RWPE1 (cell line): ENCODE measurements around the gene KCNC3.

Source experiments
- CTCF ChIA-PET: fragments of 350-600 bp; sonication (Branson Sonifier 250); formaldehyde crosslinking; extraction: SDS; loops from one replicate; lab custom pipeline; 2021; lab: Yijun Ruan, JAX
- POLR2A ChIA-PET: fragments of 400-600 bp; formaldehyde crosslinking; extraction: SDS; loops from one replicate; lab custom pipeline; 2020; ENCODE audit warnings: antibody characterized with exemption; ENCODE audit not compliant: low non-redundant PET; lab: Yijun Ruan, JAX
- DNase-seq: peaks from one replicate; pipeline ENCODE4 v3.0.0; 2012; ENCODE audit warnings: low spot score
- H3K27ac ChIP-seq: fragments of 450-650 bp; 2 replicates; pipeline ENCODE4 v1.5.1; 2017
- CTCF ChIP-seq: fragments of 450-650 bp; conservative IDR thresholded peaks from 2 replicates; pipeline ENCODE4 v1.5.1; 2017; ENCODE audit warnings: low read depth, mild to moderate bottlenecking

The KCNC3 gene

DNA sequence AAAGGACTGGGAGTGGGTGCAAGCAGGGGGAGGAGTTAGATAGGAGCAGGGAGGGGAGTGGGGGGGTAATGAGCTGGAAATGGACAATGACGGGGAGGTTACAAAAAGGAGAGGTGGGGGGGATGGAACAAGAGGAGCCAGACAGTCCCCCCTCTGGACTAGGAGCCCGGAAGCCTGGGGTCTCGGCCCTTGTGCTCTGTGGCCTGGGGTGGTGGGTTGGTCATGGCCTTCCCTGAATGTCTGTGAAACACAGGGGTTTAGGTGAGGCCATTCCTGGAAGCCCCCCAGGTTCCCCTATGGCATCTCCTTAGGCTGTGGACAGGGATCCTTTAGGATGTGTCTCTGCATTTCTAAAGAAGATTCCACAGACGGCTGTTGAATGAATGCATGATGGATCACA, 12.1 kb downstream of the KCNC3 start:
- no peak for DNase-seq
- no peak overlapping the region for H3K27ac ChIP-seq
- POLR2A ChIA-PET = no interaction called here
- CTCF ChIA-PET = no interaction called here
- no peak for TF ChIP-seq CTCF

DNA sequence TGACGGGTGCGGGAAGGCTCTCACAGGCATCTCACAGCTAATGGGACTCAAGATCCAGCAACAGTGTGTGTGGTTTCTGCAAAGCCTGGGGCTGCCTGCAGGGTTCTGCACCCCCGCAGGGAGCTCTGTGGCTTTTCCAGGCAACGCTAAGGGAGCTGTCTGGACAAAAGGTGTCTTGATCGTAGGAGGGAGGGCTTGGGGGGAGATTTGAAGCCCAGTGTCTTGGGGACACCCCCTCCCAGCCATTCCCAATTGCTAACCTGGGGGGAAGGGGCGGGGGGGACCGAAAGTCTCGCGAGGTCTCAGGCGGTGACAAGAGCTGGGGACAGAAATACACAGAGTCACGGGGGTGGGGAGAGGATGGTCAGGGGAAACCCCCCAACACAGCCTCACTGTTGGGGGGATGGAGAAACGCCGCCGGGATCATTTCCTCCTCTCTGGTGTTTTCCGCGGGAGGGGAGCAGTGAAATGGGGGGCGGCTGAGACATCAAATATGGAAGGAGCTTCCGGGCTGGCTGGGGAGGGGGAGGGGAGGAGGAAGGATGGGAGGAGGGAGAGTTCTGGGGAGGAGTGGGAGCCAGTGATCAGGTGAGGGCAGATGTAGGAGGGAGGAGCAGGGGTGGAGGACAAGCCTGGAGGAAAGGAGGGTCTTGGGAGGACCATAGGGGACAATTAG, 13.3 kb downstream of the KCNC3 start:
- CTCF ChIA-PET = interaction anchor here (0.8 kb wide), 1 partner anchor 12 kb away, joined by 3 read pairs; no protein-coding TSS in a partner anchor
- no peak for DNase-seq
- H3K27ac ChIP-seq = no peak overlapping the region
- POLR2A ChIA-PET = interaction anchor here (0.6 kb wide), 1 partner anchor 8 kb away, joined by 3 read pairs; no protein-coding TSS in a partner anchor
- TF ChIP-seq CTCF = no peak

DNA sequence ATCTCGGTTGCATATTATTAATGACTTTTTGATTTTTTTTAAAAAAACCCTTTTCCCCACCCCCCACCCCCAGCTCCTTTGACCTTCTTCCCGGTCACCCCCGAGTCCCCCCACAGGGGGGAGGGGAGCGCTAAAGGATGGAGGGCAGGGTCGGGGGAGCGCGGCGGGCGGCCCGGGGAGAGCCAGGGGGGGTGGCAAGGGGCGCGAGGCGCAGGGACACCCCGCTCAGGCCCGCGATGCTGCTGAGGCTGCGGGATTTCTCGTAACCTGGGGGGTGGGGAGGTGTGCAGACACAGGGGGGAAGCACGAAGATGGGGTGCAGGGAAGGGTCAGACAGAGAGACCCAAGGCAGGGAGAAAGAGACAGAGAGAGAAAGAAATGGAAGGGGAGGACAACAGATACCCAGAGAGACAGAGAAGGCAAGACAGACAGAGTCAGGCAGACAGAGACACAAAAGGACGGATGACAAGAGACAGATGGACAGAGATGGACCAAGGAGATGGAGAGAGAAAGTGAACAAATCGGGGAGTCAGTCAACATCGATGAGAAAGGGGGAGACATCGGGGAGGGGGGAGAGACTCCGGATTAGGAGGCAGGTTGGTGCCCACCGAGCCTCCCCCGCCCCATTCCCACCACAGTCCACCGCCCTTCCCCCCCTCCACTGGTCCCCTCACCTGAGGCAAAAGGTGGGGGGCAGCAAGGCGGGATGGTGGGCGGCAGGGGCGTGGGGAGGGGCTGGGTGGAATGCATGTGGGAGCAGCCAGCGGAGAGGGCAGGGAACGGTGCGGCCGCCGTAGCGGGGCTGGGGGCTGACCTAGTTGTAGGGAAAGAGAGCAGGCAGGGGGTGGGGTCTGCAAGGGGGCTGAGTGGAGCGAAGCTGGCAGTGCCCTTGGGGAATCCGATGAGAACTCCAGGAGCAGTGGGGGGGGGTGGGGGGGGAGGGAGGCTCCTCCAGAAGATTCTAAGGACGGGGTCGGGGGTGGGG, 14.2 kb downstream of the KCNC3 start:
- no peak for DNase-seq
- CTCF ChIA-PET = interaction anchor here (0.6 to 0.8 kb wide), 2 partner anchors 13 to 160 kb away, joined by 3 to 4 read pairs; no protein-coding TSS in a partner anchor
- TF ChIP-seq CTCF = no peak
- POLR2A ChIA-PET = no interaction called here
- H3K27ac ChIP-seq = no peak overlapping the region

DNA sequence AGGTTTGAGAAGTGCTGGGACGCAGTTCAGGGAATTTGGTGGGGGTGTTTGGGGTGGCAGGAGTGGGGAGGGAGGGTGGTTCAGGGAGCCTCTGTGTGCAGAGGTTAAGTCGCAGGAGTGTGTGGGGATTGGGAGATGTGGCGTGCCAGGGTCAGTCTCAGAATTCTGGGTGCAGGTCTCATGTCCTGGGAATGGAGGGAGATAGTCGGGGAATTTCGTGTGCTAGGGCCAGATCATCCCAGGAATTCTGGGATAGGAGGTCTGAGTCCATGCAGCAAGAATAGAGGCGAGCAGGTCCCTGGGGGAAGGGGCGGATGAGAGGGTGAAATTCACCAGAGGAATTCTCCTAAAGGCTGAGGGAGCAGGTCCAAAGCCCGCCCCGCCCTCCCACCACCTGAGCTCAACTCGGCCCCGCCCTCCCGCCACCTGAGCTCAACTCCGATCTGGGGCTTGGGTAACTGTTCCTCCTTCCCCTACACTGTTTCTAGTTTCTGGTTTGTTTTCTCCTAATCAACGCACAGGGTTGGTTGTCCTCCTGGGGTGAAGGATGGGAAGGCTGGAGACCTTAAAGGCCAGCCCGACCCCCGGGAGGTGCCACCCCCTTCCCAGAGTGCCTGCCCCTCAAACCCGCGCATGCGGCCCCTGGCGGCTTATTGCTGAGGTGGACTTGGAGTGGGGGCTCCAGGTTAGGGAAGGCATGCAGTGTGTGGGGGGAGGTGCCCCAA, 15.2 kb downstream of the KCNC3 start:
- no peak for TF ChIP-seq CTCF
- ChIA-PET POLR2A (interaction anchor here (0.5 kb wide), 1 partner anchor 14 kb away, joined by 3 read pairs; no protein-coding TSS in a partner anchor), CTCF (interaction anchor here (0.6 kb wide), 1 partner anchor 159 kb away, joined by 4 read pairs; no protein-coding TSS in a partner anchor)
- DNase-seq = no peak
- no peak overlapping the region for H3K27ac ChIP-seq

GRCh38 chr19:50312967-50313811, 16.0 kb downstream of the KCNC3 start:
- no peak for TF ChIP-seq CTCF
- POLR2A ChIA-PET = interaction anchor here (0.5 kb wide), 1 partner anchor 15 kb away, joined by 3 read pairs; no protein-coding TSS in a partner anchor
- no peak overlapping the region for H3K27ac ChIP-seq
- CTCF ChIA-PET = interaction anchor here (1.4 kb wide), 2 partner anchors 15 to 54 kb away, joined by 4 to 5 read pairs; no protein-coding TSS in a partner anchor
- DNase-seq = no peak
